ENCODE measurements around the gene RASSF5. TPM values are rescaled to one million over a fixed set of nuclear protein-coding genes. Genes with fewer than 3 reads are reported as not detected.

Gene RASSF5
- total and polyA plus RNA-seq, 9 of the 15 experiments (the other 6 are each of a cell fraction or from before 2014, with no cell fraction given), result 6.1 to 41.0 (median 25.2) TPM

DNA sequence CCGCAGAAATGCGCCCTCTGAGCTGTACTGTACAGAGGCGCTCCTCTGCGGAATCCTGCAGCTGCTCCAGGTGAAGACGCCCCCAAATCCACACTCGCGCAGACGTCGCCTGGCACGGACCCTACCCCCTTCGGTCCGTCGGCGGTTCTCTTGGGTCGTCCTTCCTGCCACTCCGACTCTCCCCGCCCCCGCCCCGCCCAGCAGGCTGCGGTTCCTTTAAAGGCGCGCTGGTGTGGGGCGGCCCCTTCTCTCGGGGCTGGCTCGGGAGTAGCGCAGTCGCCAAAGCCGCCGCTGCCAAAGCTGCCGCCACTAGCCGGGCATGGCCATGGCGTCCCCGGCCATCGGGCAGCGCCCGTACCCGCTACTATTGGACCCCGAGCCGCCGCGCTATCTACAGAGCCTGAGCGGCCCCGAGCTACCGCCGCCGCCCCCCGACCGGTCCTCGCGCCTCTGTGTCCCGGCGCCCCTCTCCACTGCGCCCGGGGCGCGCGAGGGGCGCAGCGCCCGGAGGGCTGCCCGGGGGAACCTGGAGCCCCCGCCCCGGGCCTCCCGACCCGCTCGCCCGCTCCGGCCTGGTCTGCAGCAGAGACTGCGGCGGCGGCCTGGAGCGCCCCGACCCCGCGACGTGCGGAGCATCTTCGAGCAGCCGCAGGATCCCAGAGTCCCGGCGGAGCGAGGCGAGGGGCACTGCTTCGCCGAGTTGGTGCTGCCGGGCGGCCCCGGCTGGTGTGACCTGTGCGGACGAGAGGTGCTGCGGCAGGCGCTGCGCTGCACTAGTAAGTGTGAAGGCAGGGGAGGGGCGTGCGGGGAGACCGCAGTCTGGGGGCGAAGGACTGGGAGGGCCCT is at the start of gene RASSF5 (continued):
- no peak for TF ChIP-seq ZNF57 (CRISPR knock-in tag; IDR thresholded peaks at IDR 0.05)
- TF ChIP-seq LCOR (CRISPR knock-in tag; IDR thresholded peaks at IDR 0.05), result 0 out of 2 replicates have a peak, but pooled peaks have one; percentile 24
- TF ChIP-seq CHD1 (IDR thresholded peaks at IDR 0.05; ENCODE audit: low read length), result peak; percentile 19
- no peak for TF ChIP-seq ARNT (IDR thresholded peaks at IDR 0.05)
- no peak for TF ChIP-seq FOXA1 (IDR thresholded peaks at IDR 0.05; ENCODE audit: borderline replicate concordance)
- no peak for TF ChIP-seq KAT8 (IDR thresholded peaks at IDR 0.05; ENCODE audit: low read depth)
- TF ChIP-seq MEF2D (tag; conservative IDR thresholded peaks at IDR 0.05; ENCODE audit: low read depth), result no peak
- no peak for TF ChIP-seq FOS (IDR thresholded peaks at IDR 0.05; ENCODE audit: extremely low read depth, insufficient read length)
- no peak for TF ChIP-seq SMARCA4 (IDR thresholded peaks at IDR 0.05)
- TF ChIP-seq, protein P1, sequence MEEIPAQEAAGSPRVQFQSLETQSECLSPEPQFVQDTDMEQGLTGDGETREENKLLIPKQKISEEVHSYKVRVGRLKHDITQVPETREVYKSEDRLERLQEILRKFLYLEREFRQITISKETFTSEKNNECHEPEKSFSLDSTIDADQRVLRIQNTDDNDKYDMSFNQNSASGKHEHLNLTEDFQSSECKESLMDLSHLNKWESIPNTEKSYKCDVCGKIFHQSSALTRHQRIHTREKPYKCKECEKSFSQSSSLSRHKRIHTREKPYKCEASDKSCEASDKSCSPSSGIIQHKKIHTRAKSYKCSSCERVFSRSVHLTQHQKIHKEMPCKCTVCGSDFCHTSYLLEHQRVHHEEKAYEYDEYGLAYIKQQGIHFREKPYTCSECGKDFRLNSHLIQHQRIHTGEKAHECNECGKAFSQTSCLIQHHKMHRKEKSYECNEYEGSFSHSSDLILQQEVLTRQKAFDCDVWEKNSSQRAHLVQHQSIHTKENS (CRISPR knock-in tag; IDR thresholded peaks at IDR 0.05), result no peak
- no peak for TF ChIP-seq HDGF (IDR thresholded peaks at IDR 0.05)
- no peak for TF ChIP-seq NFIC (IDR thresholded peaks at IDR 0.05)
- no peak for TF ChIP-seq U2AF1 (optimal IDR thresholded peaks at IDR 0.05; ENCODE audit: low read depth, low read length)
- TF ChIP-seq, protein P2, sequence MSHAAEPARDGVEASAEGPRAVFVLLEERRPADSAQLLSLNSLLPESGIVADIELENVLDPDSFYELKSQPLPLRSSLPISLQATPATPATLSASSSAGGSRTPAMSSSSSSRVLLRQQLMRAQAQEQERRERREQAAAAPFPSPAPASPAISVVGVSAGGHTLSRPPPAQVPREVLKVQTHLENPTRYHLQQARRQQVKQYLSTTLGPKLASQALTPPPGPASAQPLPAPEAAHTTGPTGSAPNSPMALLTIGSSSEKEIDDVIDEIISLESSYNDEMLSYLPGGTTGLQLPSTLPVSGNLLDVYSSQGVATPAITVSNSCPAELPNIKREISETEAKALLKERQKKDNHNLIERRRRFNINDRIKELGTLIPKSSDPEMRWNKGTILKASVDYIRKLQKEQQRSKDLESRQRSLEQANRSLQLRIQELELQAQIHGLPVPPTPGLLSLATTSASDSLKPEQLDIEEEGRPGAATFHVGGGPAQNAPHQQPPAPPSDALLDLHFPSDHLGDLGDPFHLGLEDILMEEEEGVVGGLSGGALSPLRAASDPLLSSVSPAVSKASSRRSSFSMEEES (CRISPR knock-in tag; IDR thresholded peaks at IDR 0.05), result no peak
- TF ChIP-seq MIER1 (IDR thresholded peaks at IDR 0.05; ENCODE audit: low read depth), result no peak
- no peak for TF ChIP-seq ZNF217 (CRISPR knock-in tag; IDR thresholded peaks at IDR 0.05)
- no peak for TF ChIP-seq U2AF2 (optimal IDR thresholded peaks at IDR 0.05; ENCODE audit: low read depth, low read length)
- no peak for TF ChIP-seq TAF9B (IDR thresholded peaks at IDR 0.05; ENCODE audit: partially characterized antibody)
- TF ChIP-seq, protein P3, sequence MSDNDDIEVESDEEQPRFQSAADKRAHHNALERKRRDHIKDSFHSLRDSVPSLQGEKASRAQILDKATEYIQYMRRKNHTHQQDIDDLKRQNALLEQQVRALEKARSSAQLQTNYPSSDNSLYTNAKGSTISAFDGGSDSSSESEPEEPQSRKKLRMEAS (CRISPR knock-in tag; IDR thresholded peaks at IDR 0.05), result peak; percentile 51
- no peak for TF ChIP-seq TEAD1 (CRISPR knock-in tag; IDR thresholded peaks at IDR 0.05)
- no peak for TF ChIP-seq MTA2 (IDR thresholded peaks at IDR 0.05; ENCODE audit: low read depth)
- TF ChIP-seq, protein P4, sequence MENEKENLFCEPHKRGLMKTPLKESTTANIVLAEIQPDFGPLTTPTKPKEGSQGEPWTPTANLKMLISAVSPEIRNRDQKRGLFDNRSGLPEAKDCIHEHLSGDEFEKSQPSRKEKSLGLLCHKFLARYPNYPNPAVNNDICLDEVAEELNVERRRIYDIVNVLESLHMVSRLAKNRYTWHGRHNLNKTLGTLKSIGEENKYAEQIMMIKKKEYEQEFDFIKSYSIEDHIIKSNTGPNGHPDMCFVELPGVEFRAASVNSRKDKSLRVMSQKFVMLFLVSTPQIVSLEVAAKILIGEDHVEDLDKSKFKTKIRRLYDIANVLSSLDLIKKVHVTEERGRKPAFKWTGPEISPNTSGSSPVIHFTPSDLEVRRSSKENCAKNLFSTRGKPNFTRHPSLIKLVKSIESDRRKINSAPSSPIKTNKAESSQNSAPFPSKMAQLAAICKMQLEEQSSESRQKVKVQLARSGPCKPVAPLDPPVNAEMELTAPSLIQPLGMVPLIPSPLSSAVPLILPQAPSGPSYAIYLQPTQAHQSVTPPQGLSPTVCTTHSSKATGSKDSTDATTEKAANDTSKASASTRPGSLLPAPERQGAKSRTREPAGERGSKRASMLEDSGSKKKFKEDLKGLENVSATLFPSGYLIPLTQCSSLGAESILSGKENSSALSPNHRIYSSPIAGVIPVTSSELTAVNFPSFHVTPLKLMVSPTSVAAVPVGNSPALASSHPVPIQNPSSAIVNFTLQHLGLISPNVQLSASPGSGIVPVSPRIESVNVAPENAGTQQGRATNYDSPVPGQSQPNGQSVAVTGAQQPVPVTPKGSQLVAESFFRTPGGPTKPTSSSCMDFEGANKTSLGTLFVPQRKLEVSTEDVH (IDR thresholded peaks at IDR 0.05; ENCODE audit: low read depth, partially characterized antibody), result no peak
- TF ChIP-seq SRSF7 (optimal IDR thresholded peaks at IDR 0.05; ENCODE audit: low read depth, low read length), result no peak
- no peak for TF ChIP-seq SIN3B (IDR thresholded peaks at IDR 0.05; ENCODE audit: low read depth)
- TF ChIP-seq ZNF589 (CRISPR knock-in tag; IDR thresholded peaks at IDR 0.05; ENCODE audit: low read depth), result no peak

Data from K562 (cell line).